Activated CD8-positive, alpha-beta memory T cell treated with anti-CD3 and anti-CD28 coated beads, Interleukin-2, amount 50 U/mL, for 24 hours (primary cell): Measurements from ENCODE around the gene FKBP14.
"Not testable (repeated sequence)": the region's sequence is repeated elsewhere in the genome, so short reads cannot be mapped to it uniquely, and the experiment has no call there.

ENCODE experiments used
- DNase-seq: peaks from one replicate; pipeline ENCODE4 v3.0.0-alpha.2; 2020; ENCODE audit errors: extremely low read depth

Gene FKBP14

GRCh38 chr7:30026229-30027064 is at the start of gene FKBP14:
Gene FKBP14, minus strand, starts transcription at chr7:30026702. Its CDS starts 194 bp downstream, at chr7:30026508.
- peak; percentile 83 for DNase-seq

GRCh38 chr7:30074422-30075030 is 48.0 kb upstream of the FKBP14 start:
- no peak for DNase-seq

GRCh38 chr7:30072735-30073134 is 46.2 kb upstream of the FKBP14 start:
- DNase-seq, result no peak

GRCh38 chr7:30070052-30070451 is 43.5 kb upstream of the FKBP14 start:
- DNase-seq, result no peak

GRCh38 chr7:30069096-30069867 is 42.8 kb upstream of the FKBP14 start:
- no peak for DNase-seq

GRCh38 chr7:30068117-30068516 is 41.6 kb upstream of the FKBP14 start:
- no peak for DNase-seq

- no peak for DNase-seq
Measured at GRCh38 chr7:30066687-30067086, 40.2 kb upstream of the FKBP14 start.

GRCh38 chr7:30065746-30066145 is 39.2 kb upstream of the FKBP14 start:
- no peak for DNase-seq

GRCh38 chr7:30062587-30062986 is 36.1 kb upstream of the FKBP14 start:
- DNase-seq, result no peak

- DNase-seq, result not testable (repeated sequence)
Measured at GRCh38 chr7:30061786-30062185, 35.3 kb upstream of the FKBP14 start.

GRCh38 chr7:30057741-30058140 is 31.2 kb upstream of the FKBP14 start:
- DNase-seq, result no peak

GRCh38 chr7:30053068-30053467 is 26.6 kb upstream of the FKBP14 start:
- no peak for DNase-seq

GRCh38 chr7:30049173-30049572 is 22.7 kb upstream of the FKBP14 start:
- DNase-seq, result no peak

GRCh38 chr7:30048582-30048981 is 22.1 kb upstream of the FKBP14 start:
- no peak for DNase-seq

- DNase-seq, result no peak
Measured at GRCh38 chr7:30047124-30047523, 20.6 kb upstream of the FKBP14 start.

- DNase-seq, result no peak
Measured at GRCh38 chr7:30046127-30046770, 19.7 kb upstream of the FKBP14 start.

GRCh38 chr7:30041526-30042269 is 15.2 kb upstream of the FKBP14 start:
- no peak for DNase-seq

- no peak for DNase-seq
Measured at GRCh38 chr7:30040938-30041337, 14.4 kb upstream of the FKBP14 start.

GRCh38 chr7:30038196-30038980 is 11.9 kb upstream of the FKBP14 start:
- DNase-seq, result no peak

- DNase-seq, result no peak
Measured at GRCh38 chr7:30036220-30036619, 9.7 kb upstream of the FKBP14 start.

GRCh38 chr7:30034501-30034900 is 8.0 kb upstream of the FKBP14 start:
- DNase-seq, result no peak
